Mucosa of rectum (tissue), 2 donors: ENCODE results near the gene P2RX5.

ENCODE experiments used
- H3K27ac ChIP-seq, 2 donors: one replicate each; pipeline ENCODE4 v1.7.0; 2013; ENCODE audit warnings: inconsistent platforms in 2 of 2, low read depth in 2 of 2, low read length in 2 of 2
- H3K27me3 ChIP-seq, 2 donors: one replicate each; pipeline ENCODE4 v1.7.0; 2013; ENCODE audit warnings: low read length in 2 of 2; ENCODE audit not compliant: control insufficient read depth in 2 of 2, insufficient read depth in 2 of 2
- H3K36me3 ChIP-seq, 2 donors: one replicate each; pipeline ENCODE4 v1.7.0; 2013; ENCODE audit warnings: low read length in 2 of 2; ENCODE audit not compliant: control insufficient read depth in 2 of 2, insufficient read depth in 2 of 2
- H3K4me1 ChIP-seq, 2 donors: one replicate each; pipeline ENCODE4 v1.7.0; 2013; ENCODE audit warnings: low read length in 2 of 2, mild to moderate bottlenecking in 1 of 2; ENCODE audit not compliant: control insufficient read depth in 2 of 2, insufficient read depth in 2 of 2
- H3K4me3 ChIP-seq, 2 donors: one replicate each; pipeline ENCODE4 v1.7.0; 2013; ENCODE audit warnings: low read length in 2 of 2
- H3K9ac ChIP-seq, 2 donors: one replicate each; pipeline ENCODE4 v1.7.0; 2013; ENCODE audit warnings: low read length in 2 of 2, low read depth in 1 of 2, mild to moderate bottlenecking in 1 of 2
- H3K9me3 ChIP-seq, 2 donors: one replicate each; pipeline ENCODE4 v1.7.0; 2013; ENCODE audit warnings: low read length in 2 of 2; ENCODE audit not compliant: control insufficient read depth in 2 of 2
- donor health status: healthy.
- donor health status: Normal muscosa, but diverticular disease.

The P2RX5 gene

GRCh38 chr17:3658784-3659449 is 37.0 kb downstream of the P2RX5 start:
- peak overlapping the region in 1 of 2 donors; percentile 23 for H3K27ac ChIP-seq
- H3K36me3 ChIP-seq: peaks cover 7 to 10% of the 10 kb centered on the region in 2 donors
- no peaks in the 10 kb centered on the region for H3K27me3 ChIP-seq
- H3K9ac ChIP-seq: no peak overlapping the region
- H3K4me1 ChIP-seq: no peaks in the 10 kb centered on the region
- H3K4me3 ChIP-seq: no peak overlapping the region
- no peaks in the 10 kb centered on the region for H3K9me3 ChIP-seq

GRCh38 chr17:3657874-3658783 is 37.8 kb downstream of the P2RX5 start:
- H3K4me3 ChIP-seq: no peak overlapping the region
- H3K36me3 ChIP-seq: peaks cover 0 to 3% of the 10 kb centered on the region in 2 donors
- H3K27ac ChIP-seq: no peak overlapping the region
- no peak overlapping the region for H3K9ac ChIP-seq
- H3K9me3 ChIP-seq: no peaks in the 10 kb centered on the region
- no peaks in the 10 kb centered on the region for H3K27me3 ChIP-seq
- no peaks in the 10 kb centered on the region for H3K4me1 ChIP-seq

DNA sequence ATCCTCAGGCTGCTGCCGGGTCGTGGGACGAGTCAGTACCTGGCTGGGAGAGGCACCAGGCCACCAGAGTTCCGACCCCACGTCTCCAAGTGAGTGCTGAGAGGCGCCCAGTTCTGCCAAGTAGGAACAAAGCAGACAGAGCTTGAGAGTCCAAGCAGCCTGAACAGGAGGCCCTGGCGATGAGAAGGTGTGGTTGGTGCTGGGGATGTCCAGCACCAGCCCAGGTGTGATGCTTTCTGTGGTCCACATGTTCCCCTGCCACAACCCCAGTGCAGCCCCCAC is 38.4 kb downstream of the P2RX5 start:
- Histone ChIP-seq H3K27me3 (no peaks in the 10 kb centered on the region), H3K9me3 (no peaks in the 10 kb centered on the region), H3K4me1 (no peaks in the 10 kb centered on the region), H3K9ac (no peak overlapping the region), H3K4me3 (no peak overlapping the region), H3K36me3 (no peaks in the 10 kb centered on the region), H3K27ac (no peak overlapping the region)

DNA sequence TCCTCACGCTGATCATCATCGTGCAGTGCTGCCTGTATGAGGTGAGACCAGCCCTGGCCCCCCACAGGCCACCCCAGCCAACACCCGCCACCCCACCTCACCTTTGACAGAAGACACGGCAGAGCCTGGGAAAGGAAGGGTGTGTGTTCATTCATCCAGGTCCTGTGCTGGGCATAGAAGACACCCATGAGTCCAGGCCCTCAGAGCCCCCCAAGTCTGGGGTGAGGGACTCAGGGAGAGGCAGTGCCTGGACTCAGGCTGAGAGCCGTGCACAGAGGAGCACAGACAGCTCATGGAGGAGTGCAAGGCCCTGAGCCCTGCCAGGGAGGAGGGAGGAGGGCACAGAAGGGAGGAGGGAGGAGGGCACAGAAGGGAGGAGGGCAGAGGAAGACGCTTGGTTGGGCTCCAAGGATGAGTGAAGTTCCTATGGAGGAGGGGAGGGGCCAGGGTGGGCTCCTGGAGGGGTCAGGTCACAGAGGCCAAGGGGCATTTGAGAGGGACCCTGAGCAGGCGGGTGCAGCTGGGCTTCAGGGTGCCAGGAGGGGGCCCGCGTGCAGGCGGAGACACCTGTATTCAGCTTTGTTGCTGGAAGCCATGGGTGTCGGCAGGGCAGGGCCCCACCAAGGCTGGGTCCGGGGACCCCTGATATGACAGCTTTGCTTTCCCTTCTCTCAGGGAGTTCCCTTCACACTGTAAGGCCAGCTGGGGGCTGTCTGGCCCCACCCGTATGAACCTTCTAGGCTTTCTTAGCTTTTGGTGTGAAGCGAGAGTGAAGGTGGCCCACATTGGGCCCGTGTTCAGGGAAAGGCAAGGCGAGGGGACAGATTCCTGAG is 39.0 kb downstream of the P2RX5 start:
- no peaks in the 10 kb centered on the region for H3K36me3 ChIP-seq
- no peak overlapping the region for H3K4me3 ChIP-seq
- H3K9ac ChIP-seq: no peak overlapping the region
- H3K27me3 ChIP-seq: no peaks in the 10 kb centered on the region
- no peaks in the 10 kb centered on the region for H3K4me1 ChIP-seq
- no peaks in the 10 kb centered on the region for H3K9me3 ChIP-seq
- no peak overlapping the region for H3K27ac ChIP-seq

- no peaks in the 10 kb centered on the region for H3K27me3 ChIP-seq
- H3K36me3 ChIP-seq: peaks cover 0 to under 1% of the 10 kb centered on the region in 2 donors
- no peak overlapping the region for H3K27ac ChIP-seq
These were observed 39.6 kb downstream of the P2RX5 start for GRCh38 chr17:3656353-3656752.

GRCh38 chr17:3655766-3656165 is 40.2 kb downstream of the P2RX5 start:
- Histone ChIP-seq H3K4me3 (no peak overlapping the region), H3K9ac (no peak overlapping the region), H3K27me3 (no peaks in the 10 kb centered on the region), H3K36me3 (peaks cover 0 to 2% of the 10 kb centered on the region in 2 donors), H3K4me1 (no peaks in the 10 kb centered on the region), H3K9me3 (no peaks in the 10 kb centered on the region), H3K27ac (no peak overlapping the region)

More at GRCh38 chr17:3656353-3656752, 39.6 kb downstream of the P2RX5 start:
- no peaks in the 10 kb centered on the region for H3K9me3 ChIP-seq
- no peak overlapping the region for H3K4me3 ChIP-seq
- no peaks in the 10 kb centered on the region for H3K4me1 ChIP-seq
- H3K9ac ChIP-seq: no peak overlapping the region

GRCh38 chr17:3647769-3648555 is 48.0 kb downstream of the P2RX5 start:
- H3K27ac ChIP-seq: no peak overlapping the region
- no peaks in the 10 kb centered on the region for H3K9me3 ChIP-seq
- no peak overlapping the region for H3K4me3 ChIP-seq
- H3K36me3 ChIP-seq: peaks cover 12 to 17% of the 10 kb centered on the region in 2 donors
- no peak overlapping the region for H3K9ac ChIP-seq
- H3K4me1 ChIP-seq: no peaks in the 10 kb centered on the region
- no peaks in the 10 kb centered on the region for H3K27me3 ChIP-seq

DNA sequence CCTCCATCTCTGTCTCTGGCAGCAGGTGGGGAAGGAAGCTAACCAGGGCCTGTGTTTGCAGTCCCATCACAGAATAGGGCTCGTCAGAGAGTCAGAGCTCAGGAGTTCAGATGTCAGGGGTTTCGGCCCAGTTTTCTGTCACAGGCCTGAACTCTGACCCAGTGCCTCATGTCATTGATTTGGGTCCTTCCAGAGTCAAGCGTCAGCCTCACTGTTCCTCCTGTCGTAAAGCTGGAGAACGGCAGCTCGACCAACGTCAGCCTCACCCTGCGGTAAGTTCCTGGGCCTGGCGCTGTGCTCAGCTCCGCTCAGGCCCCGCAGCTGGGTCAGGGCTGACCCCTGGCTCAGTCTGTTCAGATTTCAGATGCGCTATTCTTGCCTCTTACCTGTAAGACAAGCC is 48.7 kb downstream of the P2RX5 start:
- Histone ChIP-seq H3K9ac (no peak overlapping the region), H3K27ac (no peak overlapping the region), H3K36me3 (peaks cover 12 to 17% of the 10 kb centered on the region in 2 donors)

GRCh38 chr17:3645310-3645709 is 50.6 kb downstream of the P2RX5 start:
- H3K27me3 ChIP-seq: no peaks in the 10 kb centered on the region
- no peaks in the 10 kb centered on the region for H3K4me1 ChIP-seq
- no peak overlapping the region for H3K9ac ChIP-seq
- H3K9me3 ChIP-seq: no peaks in the 10 kb centered on the region
- peaks cover 12 to 18% of the 10 kb centered on the region in 2 donors for H3K36me3 ChIP-seq
- H3K27ac ChIP-seq: no peak overlapping the region
- no peak overlapping the region for H3K4me3 ChIP-seq

More for the DNA sequence above, 48.7 kb downstream of the P2RX5 start:
- Histone ChIP-seq H3K4me3 (no peak overlapping the region), H3K27me3 (no peaks in the 10 kb centered on the region), H3K9me3 (no peaks in the 10 kb centered on the region), H3K4me1 (no peaks in the 10 kb centered on the region)
